Lung microvascular endothelial cell (primary cell): ENCODE results near the gene IL20RB. TPM values are rescaled to one million over a fixed set of nuclear protein-coding genes. Genes with fewer than 3 reads are reported as not detected.
A peak's percentile ranks its signal among the peaks of the same experiment; 100 is the strongest.

Experiments used
- DNase-seq, 2 donors: peaks; one replicate each; pipeline versions ENCODE4 v3.0.0 to v3.0.0-alpha.2; 2010; ENCODE audit warnings: low read depth in 2 of 2
- total RNA-seq: library from RNA; depleted of rRNA; stranded (reverse); fragments of >200 nt; gene quantifications from 2 replicates; pipeline ENCODE4 v1.2.1, GENCODE V29; 2014

Gene IL20RB
- total RNA-seq, 1 donor from 2014 or later = 0.79 TPM

DNA sequence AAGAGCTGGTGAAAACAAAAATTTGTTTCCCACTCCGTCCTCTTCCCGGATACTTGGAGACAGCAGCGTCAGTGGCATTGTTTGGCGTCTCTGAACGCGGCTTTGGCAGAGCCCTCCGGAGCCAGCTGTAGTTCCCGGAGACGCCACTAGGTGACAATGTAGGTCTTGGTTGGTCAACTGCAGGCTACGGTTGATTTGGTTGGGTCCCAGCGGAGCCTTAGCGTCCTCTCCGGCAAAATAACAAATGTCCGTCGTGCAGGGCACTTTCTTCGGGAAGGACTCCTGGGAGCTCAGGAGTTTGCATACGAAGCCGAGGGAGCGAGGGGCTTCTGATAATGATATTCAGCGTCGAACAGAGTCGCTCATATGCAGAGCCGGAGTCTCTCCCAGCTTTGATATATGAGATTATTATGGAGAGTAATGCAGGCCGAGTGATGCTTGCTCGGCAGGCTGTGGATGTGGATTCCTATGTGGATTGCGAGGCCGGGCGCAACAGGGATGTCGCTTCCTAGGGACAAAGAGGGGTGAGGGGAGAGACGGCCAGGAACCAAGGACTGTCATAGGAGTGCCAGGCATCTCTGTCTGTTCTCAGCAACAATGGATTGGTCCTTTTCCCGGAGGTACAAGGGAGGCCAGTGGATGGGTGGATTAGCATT, 74.8 kb downstream of the IL20RB start:
- DNase-seq = peak; percentile 81 to 82

DNA sequence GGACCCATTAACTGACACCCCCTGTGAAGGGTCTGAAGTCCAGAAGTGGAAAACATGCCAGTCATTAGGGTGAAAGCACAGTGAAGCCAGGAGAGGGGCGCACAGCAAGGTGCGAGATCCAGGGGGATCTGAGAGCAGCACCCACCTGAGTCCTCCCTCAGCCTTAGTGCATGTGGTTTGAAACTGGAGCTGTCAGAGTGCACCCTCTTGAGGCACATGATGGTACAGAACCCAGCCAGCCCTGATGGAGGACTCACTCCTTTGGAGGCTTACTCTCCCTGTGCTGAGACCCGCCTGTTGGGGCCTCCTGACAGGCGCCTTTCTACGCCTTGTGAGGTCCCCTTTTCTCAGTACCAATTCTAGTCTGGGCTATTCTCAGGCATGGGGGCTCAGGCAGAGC, 77.8 kb downstream of the IL20RB start:
- peak; percentile 30 to 48 for DNase-seq

DNA sequence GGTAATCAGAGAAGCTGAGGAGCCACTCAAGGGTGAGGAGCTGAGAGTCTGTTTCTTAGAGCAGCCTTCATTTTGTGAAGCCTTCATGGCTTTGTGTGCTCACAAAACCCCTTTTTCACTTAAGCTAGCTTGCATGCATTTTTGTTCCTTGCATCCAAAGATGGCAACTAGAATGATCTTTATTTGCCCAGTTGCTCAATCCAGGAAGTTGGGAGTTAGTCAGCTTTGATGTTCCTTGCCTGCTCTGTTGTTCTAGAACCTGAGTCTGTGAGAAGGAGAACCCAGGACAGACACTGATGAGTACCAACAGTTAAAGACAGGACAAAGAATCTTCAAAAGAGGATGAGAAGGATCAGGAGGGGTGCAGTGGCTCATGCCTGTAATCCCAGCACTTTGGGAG, 81.8 kb downstream of the IL20RB start:
- DNase-seq = no peak

DNA sequence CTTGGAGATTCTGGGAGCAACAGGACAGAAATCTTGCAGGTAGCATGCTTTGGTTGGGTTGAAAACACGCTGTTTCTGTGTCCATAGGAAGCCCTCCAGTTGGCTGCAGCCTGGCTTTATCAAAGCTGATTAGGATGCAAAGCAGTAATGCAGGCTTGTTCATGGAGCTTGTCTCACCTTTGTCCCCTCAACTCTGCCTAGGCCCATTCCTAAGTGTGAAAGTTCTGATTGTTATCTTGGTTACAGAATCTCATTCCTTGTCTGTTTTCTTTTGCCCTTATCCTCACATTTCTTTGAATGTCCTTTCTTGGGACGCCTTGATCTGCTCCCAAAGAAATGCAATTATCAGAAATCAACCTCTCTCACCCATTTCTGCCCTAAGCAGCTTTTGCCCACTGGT, 83.5 kb downstream of the IL20RB start:
- no peak for DNase-seq

DNA sequence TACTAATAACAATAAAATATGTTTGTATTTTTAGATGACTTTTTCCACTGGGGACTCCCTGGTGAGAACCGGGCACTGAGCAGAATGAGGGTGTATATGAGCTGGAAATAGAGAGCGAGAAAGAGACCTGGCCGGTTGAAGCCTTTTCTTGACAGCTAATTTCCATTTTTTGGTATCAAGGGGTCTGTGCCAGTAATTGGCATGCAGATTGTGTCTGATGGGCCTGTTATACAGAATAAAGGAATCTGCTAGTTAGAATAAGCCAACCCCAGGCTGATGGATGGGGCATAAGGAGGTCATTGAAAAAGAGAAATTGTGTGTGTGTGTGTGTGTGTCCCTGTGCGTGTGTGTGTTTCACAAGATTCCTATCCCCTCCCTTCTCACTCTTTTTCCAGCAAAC, 83.9 kb downstream of the IL20RB start:
- DNase-seq = no peak

DNA sequence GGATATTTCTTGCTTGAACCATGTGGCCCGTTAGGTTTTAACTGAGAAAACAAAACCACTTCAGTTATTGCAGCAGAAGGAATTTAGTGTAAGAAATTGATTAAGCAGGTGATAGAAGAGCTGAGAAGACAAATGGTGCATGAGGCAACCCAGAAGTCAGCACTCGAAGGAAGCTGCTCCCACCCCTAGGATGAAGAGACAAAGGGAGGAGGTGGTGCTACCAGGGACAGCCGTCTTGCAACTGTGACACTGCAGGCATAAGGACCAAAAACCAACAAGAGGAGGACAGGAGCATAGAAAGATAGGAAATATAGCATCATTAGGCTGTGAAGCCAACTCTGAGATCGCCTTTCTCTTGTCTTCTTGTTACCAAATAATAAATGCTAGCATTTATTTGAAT, 89.0 kb downstream of the IL20RB start:
- DNase-seq = no peak

DNA sequence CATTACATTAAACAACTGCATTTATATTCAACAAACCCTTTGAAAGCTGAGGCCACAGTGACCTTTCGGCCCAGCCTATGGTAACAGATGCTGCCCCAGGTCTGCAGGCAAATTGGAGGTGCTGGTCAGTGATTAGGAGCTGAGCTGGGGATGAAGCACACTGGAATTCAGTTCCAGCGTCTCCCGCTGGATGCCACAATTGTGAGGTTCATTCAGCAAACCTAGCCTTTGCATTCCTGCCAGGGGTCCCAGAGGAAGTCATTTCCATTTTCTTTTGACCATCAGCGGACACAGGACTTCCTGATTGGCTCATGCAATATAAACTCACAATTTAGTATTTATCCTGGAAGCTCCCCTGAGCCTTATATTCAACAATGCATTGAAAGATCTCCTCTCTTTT, 89.5 kb downstream of the IL20RB start:
- DNase-seq = peak; percentile 5 to 67

DNA sequence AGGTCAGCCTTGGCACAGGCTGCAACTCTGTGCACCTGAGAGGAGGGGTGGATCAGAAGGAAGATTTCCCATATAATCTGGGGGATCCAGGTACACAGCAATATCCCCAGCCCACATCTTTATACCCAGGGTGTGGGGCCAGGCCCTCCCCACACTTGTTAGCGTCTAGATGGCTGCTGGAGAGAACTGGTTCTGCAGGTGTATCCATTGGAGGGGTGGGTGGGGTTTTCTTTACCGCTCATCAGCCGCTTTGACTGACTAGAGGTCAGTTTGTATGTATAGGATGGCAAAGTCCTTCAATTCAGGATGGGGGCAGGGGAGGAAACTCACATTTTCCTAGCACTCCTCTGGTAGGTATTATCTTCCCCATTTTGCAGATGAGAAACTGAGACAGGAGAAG, 92.5 kb downstream of the IL20RB start:
- no peak for DNase-seq

DNA sequence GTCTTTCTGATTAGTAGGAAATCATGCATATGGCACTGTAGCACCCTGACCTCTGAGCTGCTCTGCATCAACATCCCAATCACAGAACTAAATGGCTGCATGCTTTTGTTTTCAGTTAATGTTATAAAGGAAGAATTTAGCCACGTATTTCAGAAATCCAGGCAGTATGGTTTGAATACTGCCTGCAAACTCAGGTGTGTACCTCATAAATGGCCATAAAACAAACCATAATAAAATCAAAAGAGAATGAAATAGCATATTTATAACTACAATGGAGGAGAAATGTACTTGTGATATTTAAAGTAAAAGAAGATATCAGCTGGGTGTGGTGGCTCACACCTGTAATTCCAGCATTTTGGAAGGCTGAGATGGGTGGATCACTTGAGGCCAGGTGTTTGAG, 94.5 kb downstream of the IL20RB start:
- DNase-seq = no peak

Other genes starting within 250 kb of the IL20RB start
- 19.6 and 25.4 TPM in 2 replicates for gene STAG1, start 205.6 kb upstream of the IL20RB start, total RNA-seq
- 14.6 and 24.2 TPM in 2 replicates for gene SLC35G2, start 138.9 kb upstream of the IL20RB start, total RNA-seq
- 45.5 and 108 TPM in 2 replicates for gene NCK1, start 95.8 kb upstream of the IL20RB start, total RNA-seq